Esophagus muscularis mucosa (tissue), 4 donors: Measurements from ENCODE around the gene TAGAP. TPM values are rescaled to one million over a fixed set of nuclear protein-coding genes. Genes with fewer than 3 reads are reported as not detected.

Source experiments
- DNase-seq: peaks from one replicate; pipeline ENCODE4 v3.0.0-alpha.2; 2017; ENCODE audit errors: extremely low spot score
- H3K27ac ChIP-seq, 4 donors: fragments of 200-600 bp; sonication (generic); replicated peaks in 1 of 4; 1 replicate in 3 of 4; 2 replicates in 1 of 4; pipeline ENCODE4 v1.5.1; 2016 to 2019; ENCODE audit warnings: mild to moderate bottlenecking in 1 of 4
- H3K27me3 ChIP-seq, 4 donors: fragments of 200-600 bp; sonication (generic); one replicate each; pipeline versions ENCODE4 v1.5.1 to v1.6.0; 2016 to 2019
- H3K36me3 ChIP-seq, 4 donors: fragments of 200-600 bp; sonication (generic); one replicate each; pipeline ENCODE4 v1.5.1; 2016 to 2019
- H3K4me1 ChIP-seq, 4 donors: fragments of 200-600 bp; sonication (generic); one replicate each; pipeline ENCODE4 v1.5.1; 2016 to 2019
- H3K4me3 ChIP-seq, 4 donors: fragments of 200-600 bp; sonication (generic); 1 replicate in 2 of 4; 2 replicates in 2 of 4; pipeline ENCODE4 v1.5.1; 2016 to 2019; ENCODE audit warnings: mild to moderate bottlenecking in 4 of 4, moderate library complexity in 1 of 4
- H3K9me3 ChIP-seq, 4 donors: fragments of 200-600 bp; sonication (generic); 1 replicate in 3 of 4; 2 replicates in 1 of 4; pipeline ENCODE4 v1.5.1; 2016 to 2019
- CTCF ChIP-seq, 3 experiments: fragments of 200-600 bp in 2 of 3; fragments of 450-650 bp in 1 of 3; sonication (generic) in 2 of 3; IDR thresholded peaks; one replicate each; pipeline ENCODE4 v1.5.1; 2017 to 2019; ENCODE audit warnings: antibody characterized with exemption in 3 of 3, mild to moderate bottlenecking in 2 of 3, moderate library complexity in 1 of 3
- EP300 ChIP-seq: sonication (generic); formaldehyde crosslinking; IDR thresholded peaks from one replicate; pipeline ENCODE4 v1.6.1; 2017; ENCODE audit warnings: antibody characterized with exemption
- POLR2A ChIP-seq: fragments of 450-650 bp; IDR thresholded peaks from one replicate; pipeline ENCODE4 v1.6.1; 2017; ENCODE audit warnings: antibody characterized with exemption, moderate library complexity, mild to moderate bottlenecking, low read depth
- POLR2AphosphoS5 ChIP-seq, 2 donors: sonication (generic); formaldehyde crosslinking; IDR thresholded peaks; one replicate each; pipeline ENCODE4 v1.6.1; 2017; ENCODE audit warnings: antibody characterized with exemption in 2 of 2
- WGBS: methylation state at CpG from one replicate; pipeline ENCODE4 v1.1.5; 2018; 5-methylcytosine and 5-hydroxymethylcytosine counted together
- intact Hi-C: fragments of 100-400 bp; cut with DNase I; formaldehyde crosslinking; loops from one replicate; pipeline ENCODE4 v1.15.1; 2023
- total RNA-seq, 4 donors: library from RNA; depleted of rRNA; stranded (reverse); fragments of >200 nt; gene quantifications; one replicate each; pipeline versions ENCODE4 v1.1.0 to v1.2.1, GENCODE V29; 2016

The TAGAP gene
- total RNA-seq, 4 donors from 2014 or later = 1.5 to 3.0 (median 1.9) TPM

- Histone ChIP-seq H3K27ac (no peak overlapping the region), H3K36me3 (no peaks in the 10 kb centered on the region), H3K4me1 (peaks cover 0 to 9% (median 4%) of the 10 kb centered on the region in 4 donors), H3K9me3 (peaks cover 0 to 3% (median 0%) of the 10 kb centered on the region in 4 donors), H3K27me3 (peaks cover 0 to 13% (median 0%) of the 10 kb centered on the region in 4 donors), H3K4me3 (no peak overlapping the region)
- WGBS = 78% methylated on average over 6 of the region's 7 CpGs
- intact Hi-C loops = no loop called here
- no peak for DNase-seq
- TF ChIP-seq CTCF (IDR thresholded peaks at IDR 0.05) (no peak), POLR2A (no peak), EP300 (no peak), POLR2AphosphoS5 (IDR thresholded peaks at IDR 0.05) (no peak)
These were observed 16.4 kb upstream of the TAGAP start for GRCh38 chr6:159061146-159061545.

- peaks cover 0 to 19% (median 0%) of the 10 kb centered on the region in 4 donors for H3K27me3 ChIP-seq
- peaks cover 0 to 4% (median 0%) of the 10 kb centered on the region in 4 donors for H3K4me1 ChIP-seq
- no peak for DNase-seq
- intact Hi-C loops = no loop called here
- 98% methylated on average over 7 of the region's 7 CpGs for WGBS
- H3K4me3 ChIP-seq = no peak overlapping the region
- peaks cover 0 to 3% (median 0%) of the 10 kb centered on the region in 4 donors for H3K9me3 ChIP-seq
- no peak for TF ChIP-seq CTCF (IDR thresholded peaks at IDR 0.05)
- TF ChIP-seq EP300 = no peak
- TF ChIP-seq POLR2A = no peak
- no peak for TF ChIP-seq POLR2AphosphoS5 (IDR thresholded peaks at IDR 0.05)
- H3K36me3 ChIP-seq = no peaks in the 10 kb centered on the region
- H3K27ac ChIP-seq = no peak overlapping the region
These were observed 15.2 kb upstream of the TAGAP start for GRCh38 chr6:159059885-159060506.

GRCh38 chr6:159059141-159059540 lies 14.3 kb upstream of the TAGAP start:
- H3K27me3 ChIP-seq = peaks cover 0 to 22% (median 2%) of the 10 kb centered on the region in 4 donors
- intact Hi-C loops = no loop called here
- peaks cover 0 to 4% (median 0%) of the 10 kb centered on the region in 4 donors for H3K4me1 ChIP-seq
- H3K4me3 ChIP-seq = no peak overlapping the region
- peaks cover 0 to 3% (median 0%) of the 10 kb centered on the region in 4 donors for H3K9me3 ChIP-seq
- H3K27ac ChIP-seq = no peak overlapping the region
- H3K36me3 ChIP-seq = no peaks in the 10 kb centered on the region
- DNase-seq = no peak
- WGBS = 87% methylated on average over 3 of the region's 3 CpGs
- TF ChIP-seq CTCF (IDR thresholded peaks at IDR 0.05) (no peak), POLR2A (no peak), POLR2AphosphoS5 (IDR thresholded peaks at IDR 0.05) (no peak), EP300 (no peak)

- peaks cover 0 to 3% (median 0%) of the 10 kb centered on the region in 4 donors for H3K4me1 ChIP-seq
- H3K4me3 ChIP-seq = no peak overlapping the region
- H3K9me3 ChIP-seq = peaks cover 0 to 3% (median 0%) of the 10 kb centered on the region in 4 donors
- TF ChIP-seq EP300 (no peak), CTCF (IDR thresholded peaks at IDR 0.05) (no peak), POLR2AphosphoS5 (IDR thresholded peaks at IDR 0.05) (no peak), POLR2A (no peak)
- no peak overlapping the region for H3K27ac ChIP-seq
- DNase-seq = no peak
- 67% methylated on average over 6 of the region's 6 CpGs for WGBS
- H3K36me3 ChIP-seq = no peaks in the 10 kb centered on the region
- intact Hi-C loops = no loop called here
- peaks cover 0 to 28% (median 2%) of the 10 kb centered on the region in 4 donors for H3K27me3 ChIP-seq
These were observed 12.1 kb upstream of the TAGAP start for GRCh38 chr6:159056899-159057298.
